Measurements from ENCODE around the gene PTGIR.

GRCh38 chr19:46668662-46669061 is 43.8 kb upstream of the PTGIR start:
- no peak for TF ChIP-seq CTCF (IDR thresholded peaks at IDR 0.05; ENCODE audit: poor library complexity)
- no peak for TF ChIP-seq EZH2 (IDR thresholded peaks at IDR 0.05; ENCODE audit: borderline replicate concordance)
- no peak for TF ChIP-seq EZH2phosphoT487 (IDR thresholded peaks at IDR 0.05; ENCODE audit: low read depth, severe bottlenecking, unreplicated experiment)
